K562 (cell line): Measurements from ENCODE around the gene AHI1. TPM values are rescaled to one million over a fixed set of nuclear protein-coding genes. Genes with fewer than 3 reads are reported as not detected.

Source experiments
- ATAC-seq: fragments of 200-7000 bp; cut with Tn5 transposase; 3 replicates; pipeline ENCODE4 v1.9.1; 2020; ENCODE audit warnings: moderate library complexity
- BruUV-seq: library from RNA; stranded (reverse); fragments of 400-500 nt; replicated peaks from 2 replicates; lab custom pipeline; 2021; lab: Mats Ljungman, UMichigan
- CTCF ChIA-PET: fragments of 300-600 bp; formaldehyde crosslinking; extraction: SDS; loops from one replicate; lab custom pipeline; 2021; ENCODE audit warnings: low intra/inter-chr PET ratio; lab: Yijun Ruan, JAX
- POLR2A ChIA-PET: fragments of 300-600, 350-650 bp; sonication (Branson Sonifier 250); formaldehyde crosslinking; extraction: SDS; loops from one replicate; lab custom pipeline; 2021; ENCODE audit warnings: antibody characterized with exemption, inconsistent platforms; lab: Yijun Ruan, JAX
- DNase-seq, 4 experiments: peaks; one replicate each; pipeline versions ENCODE4 v3.0.0 to v3.0.0-alpha.2; 2011 to 2018; ENCODE audit warnings: low spot score in 3 of 4, mixed read lengths in 3 of 4; ENCODE audit errors: extremely low read depth in 1 of 4
- FAIRE-seq: peaks from 2 replicates; lab custom pipeline; 2011; peaks lifted over from hg19 to GRCh38; lab: Jason Lieb, UNC
- H2AFZ ChIP-seq: 2 replicates; pipeline ENCODE4 v1.6.0; 2011; ENCODE audit warnings: low read depth, low read length, control low read depth, inconsistent platforms
- H3K27ac ChIP-seq: fragments of 200-600 bp; 3 replicates; pipeline ENCODE4 v1.8.0; 2011; ENCODE audit warnings: low read depth, mild to moderate bottlenecking, control low read depth, inconsistent platforms, low read length, moderate library complexity, mixed read lengths; ENCODE audit errors: extremely low read depth
- H3K27me3 ChIP-seq, 2 experiments: fragments of 300-600 bp in 1 of 2; 2 replicates in 1 of 2; 3 replicates in 1 of 2; pipeline versions ENCODE4 v1.6.0 to v1.8.0; 2011; ENCODE audit warnings: inconsistent platforms in 2 of 2, low read length in 2 of 2, mild to moderate bottlenecking in 1 of 2, mixed read lengths in 1 of 2, moderate library complexity in 1 of 2; ENCODE audit not compliant: control insufficient read depth in 2 of 2, insufficient read depth in 2 of 2
- H3K36me3 ChIP-seq: fragments of 300-600 bp; 3 replicates; pipeline ENCODE4 v1.8.0; 2011; ENCODE audit warnings: mild to moderate bottlenecking, low read length, inconsistent platforms; ENCODE audit not compliant: control insufficient read depth, insufficient read depth
- H3K4me1 ChIP-seq, 2 experiments: fragments of 200-600 bp in 1 of 2; replicated peaks in 1 of 2; 2 replicates in 1 of 2; 3 replicates in 1 of 2; pipeline versions ENCODE4 v1.5.1 to v1.8.0; 2011; ENCODE audit warnings: inconsistent platforms in 2 of 2, low read length in 2 of 2, mild to moderate bottlenecking in 1 of 2, mixed read lengths in 1 of 2, moderate library complexity in 1 of 2; ENCODE audit not compliant: control insufficient read depth in 2 of 2, insufficient read depth in 2 of 2
- H3K4me2 ChIP-seq: 2 replicates; pipeline ENCODE4 v1.6.1; 2011; ENCODE audit warnings: low read length, control low read depth, inconsistent platforms, mixed read lengths; ENCODE audit not compliant: insufficient read depth
- H3K4me3 ChIP-seq: fragments of 200-600 bp; sonication (generic), shearing (Covaris generic); 2 replicates; pipeline ENCODE4 v1.5.1; 2016; ENCODE audit warnings: control low read depth, inconsistent platforms
- H3K79me2 ChIP-seq: fragments of 200-600 bp; 3 replicates; pipeline ENCODE4 v1.8.0; 2011; ENCODE audit warnings: low read length, inconsistent platforms; ENCODE audit not compliant: control insufficient read depth, insufficient read depth
- H3K9ac ChIP-seq, 2 experiments: 2 replicates each; pipeline versions ENCODE4 v1.6.0 to v1.6.1; 2011; ENCODE audit warnings: low read depth in 2 of 2, low read length in 2 of 2, control low read depth in 1 of 2, inconsistent platforms in 1 of 2, mild to moderate bottlenecking in 1 of 2, mixed read lengths in 1 of 2; ENCODE audit not compliant: insufficient read depth in 1 of 2
- H3K9me1 ChIP-seq: one replicate; pipeline ENCODE4 v1.6.0; 2011; ENCODE audit warnings: inconsistent platforms, mild to moderate bottlenecking, low read length, moderate library complexity; ENCODE audit not compliant: control insufficient read depth, insufficient read depth
- H3K9me3 ChIP-seq: replicated peaks from 2 replicates; pipeline ENCODE4 v1.5.1; 2011; ENCODE audit warnings: low read depth, low read length, inconsistent platforms; ENCODE audit not compliant: control insufficient read depth, insufficient read depth
- H4K20me1 ChIP-seq: replicated peaks from 2 replicates; pipeline ENCODE4 v1.6.1; 2011; ENCODE audit warnings: low read length, inconsistent platforms, mixed read lengths; ENCODE audit not compliant: control insufficient read depth, insufficient read depth
- ADNP ChIP-seq: fragments of 200-800 bp; sonication (Bioruptor generic); IDR thresholded peaks from 2 replicates; pipeline ENCODE4 v1.6.1; 2016; ENCODE audit warnings: missing genetic modification characterization, missing compliant biosample characterization
- EZH2 ChIP-seq: IDR thresholded peaks from 2 replicates; pipeline ENCODE4 v1.6.1; 2012; ENCODE audit warnings: low read depth, mild to moderate bottlenecking, inconsistent platforms, low read length, borderline replicate concordance
- NELFE ChIP-seq: IDR thresholded peaks from 2 replicates; pipeline ENCODE4 v1.6.1; 2011; ENCODE audit warnings: mild to moderate bottlenecking; ENCODE audit not compliant: insufficient read depth, insufficient read length
- NFATC3 ChIP-seq: fragments of 450-650 bp; IDR thresholded peaks from 2 replicates; pipeline ENCODE4 v1.6.1; 2017; ENCODE audit warnings: mild to moderate bottlenecking
- TEAD4 ChIP-seq, 2 experiments: sonication (generic) in 1 of 2; formaldehyde crosslinking in 1 of 2; IDR thresholded peaks; 2 replicates each; pipeline versions ENCODE4 v1.6.1 to v1.8.0; 2012 to 2022; ENCODE audit warnings: borderline replicate concordance in 1 of 2, inconsistent platforms in 1 of 2, low read length in 1 of 2, mild to moderate bottlenecking in 1 of 2, missing genetic modification reagents in 1 of 2
- ZNF311 ChIP-seq: fragments of 250-450 bp; sonication (Bioruptor Pico); IDR thresholded peaks from 2 replicates; pipeline ENCODE4 v1.4.0; 2020; ENCODE audit warnings: mild to moderate bottlenecking, moderate library complexity
- WGBS: fragments of 100-300 bp; shearing (Covaris generic); methylation state at CpG from one replicate; pipeline ENCODE4 v1.1.6; 2016; ENCODE audit warnings: low coverage, mixed read lengths; ENCODE audit not compliant: insufficient coverage; ENCODE audit errors: missing lambda C conversion rate; 5-methylcytosine and 5-hydroxymethylcytosine counted together
- in situ Hi-C: fragments of 300-500 bp; cut with MboI; formaldehyde crosslinking; loops from 4 replicates; pipeline ENCODE4 v1.15.0; 2018; ENCODE audit warnings: inconsistent platforms, mixed read lengths
- intact Hi-C: fragments of 100-400 bp; cut with micrococcal nuclease; formaldehyde crosslinking; loops from 2 replicates; pipeline ENCODE4 v1.14.2; 2022
- polyA plus RNA-seq, 8 experiments: library from polyadenylated mRNA; depleted of rRNA in 4 of 8; stranded (reverse) in 5 of 8; unstranded in 3 of 8; fragments of >200 nt; fragmentation: Nextera tagmentation in 2 of 8; fragmentation: Illumina TruSeq in 1 of 8; extraction: Ambion mirVana in 2 of 8; extraction: Trizol in 1 of 8; gene quantifications; 2 replicates each; pipeline versions ENCODE4 v1.2.1 to v1.2.3, GENCODE V29; 2011 to 2014; ENCODE audit warnings: inconsistent platforms in 1 of 8, missing spikeins in 1 of 8
- total RNA-seq, 7 experiments: library from RNA; depleted of rRNA in 6 of 7; stranded (reverse); fragments of >200 nt in 6 of 7; fragmentation: Illumina TruSeq in 2 of 7; extraction: Trizol in 2 of 7; gene quantifications; 2 replicates each; pipeline versions ENCODE4 v1.2.1 to v1.2.3, GENCODE V29; 2011 to 2021; ENCODE audit warnings: low replicate concordance in 1 of 7
- TF ChIP-seq, protein P1 (sequence below): fragments of 450-650 bp; formaldehyde crosslinking; IDR thresholded peaks from 2 replicates; pipeline ENCODE4 v1.4.0; 2020; ENCODE audit warnings: mild to moderate bottlenecking, mixed read lengths

Gene AHI1
- total and polyA plus RNA-seq, 9 of the 15 experiments (the other 6 are each of a cell fraction or from before 2014, with no cell fraction given), result 24.7 to 54.9 (median 32.2) TPM

GRCh38 chr6:135527116-135527959 is 29.8 kb upstream of the AHI1 start:
- no peak overlapping the region for H3K4me2 ChIP-seq
- BruUV-seq, result no TSS peak
- DNase-seq (no peak), FAIRE-seq (no peak)
- H3K79me2 ChIP-seq, result no peaks in the 10 kb centered on the region
- no peaks in the 10 kb centered on the region for H4K20me1 ChIP-seq
- no peaks in the 10 kb centered on the region for H3K9me1 ChIP-seq
- POLR2A ChIA-PET, result no interaction called here
- H3K4me3 ChIP-seq, result no peak overlapping the region
- no peak overlapping the region for H3K9ac ChIP-seq
- WGBS, result 25% methylated on average over 6 of the region's 6 CpGs
- no peaks in the 10 kb centered on the region for H3K36me3 ChIP-seq
- H3K27me3 ChIP-seq, result no peaks in the 10 kb centered on the region
- TF ChIP-seq NFATC3 (no peak), ADNP (tag) (no peak), NELFE (no peak)
- TF ChIP-seq, all 486 proteins: peak for 0
- no peak overlapping the region for H3K27ac ChIP-seq
- CTCF ChIA-PET, result no interaction called here
- intact Hi-C loops, result no loop called here
- in situ Hi-C loops, result no loop called here
- H2AFZ ChIP-seq, result no peak overlapping the region
- no peaks in the 10 kb centered on the region for H3K9me3 ChIP-seq
- H3K4me1 ChIP-seq, result peaks cover 0 to 9% of the 10 kb centered on the region in 2 experiments; a peak in 3 of 5 replicates
- ATAC-seq, result no peak

DNA sequence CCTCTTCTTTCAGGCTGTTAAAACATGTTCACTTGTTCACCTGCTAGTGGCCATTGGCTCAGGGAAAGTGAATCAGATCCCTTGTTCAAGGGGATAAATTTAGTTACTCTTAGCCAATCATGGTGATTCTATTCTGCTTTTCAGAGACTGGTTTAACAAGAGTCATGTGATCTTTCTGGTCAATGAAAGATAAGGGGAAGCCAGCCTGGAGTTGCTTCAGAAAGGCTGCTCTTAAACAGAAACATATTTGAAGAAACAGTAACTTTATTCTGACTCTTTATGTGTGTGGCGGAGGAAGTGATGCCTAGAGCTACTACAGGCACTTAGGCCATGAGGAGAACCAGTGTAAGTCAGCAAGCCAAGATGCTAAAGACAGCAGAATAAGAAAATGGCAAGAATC is 28.1 kb upstream of the AHI1 start:
- no TSS peak for BruUV-seq
- no peak overlapping the region for H3K4me2 ChIP-seq
- H2AFZ ChIP-seq, result peak overlapping the region; percentile 47; the same call in 1 of the 2 replicates
- peak in 2 of 4 experiments; percentile 23 to 30 for DNase-seq
- no peaks in the 10 kb centered on the region for H3K79me2 ChIP-seq
- no peaks in the 10 kb centered on the region for H3K36me3 ChIP-seq
- POLR2A ChIA-PET, result interaction anchor here (0.7 to 1.1 kb wide), 3 partner anchors 9 to 451 kb away, joined by 3 to 4 read pairs (median 3); no protein-coding TSS in a partner anchor
- peaks cover 0 to 9% of the 10 kb centered on the region in 2 experiments; a peak in 3 of 5 replicates for H3K4me1 ChIP-seq
- ATAC-seq, result peak; percentile 66
- in situ Hi-C loops (no loop called here), intact Hi-C loops (no loop called here)
- H3K9ac ChIP-seq, result no peak overlapping the region
- 25% methylated on average over 1 of the region's 1 CpG for WGBS
- CTCF ChIA-PET, result no interaction called here
- H3K9me1 ChIP-seq, result no peaks in the 10 kb centered on the region
- H3K27me3 ChIP-seq, result no peaks in the 10 kb centered on the region
- H3K27ac ChIP-seq, result no peak overlapping the region
- no peak overlapping the region for H3K4me3 ChIP-seq
- no peaks in the 10 kb centered on the region for H4K20me1 ChIP-seq
- H3K9me3 ChIP-seq, result no peaks in the 10 kb centered on the region
- FAIRE-seq, result peak; percentile 19
- TF ChIP-seq EZH2 (no peak), ZNF311 (CRISPR knock-in tag) (no peak), TEAD4 (IDR thresholded peaks at IDR 0.05; ENCODE audit: low read length) (peak; percentile 12; the same call in 1 of the 2 replicates), TEAD4 (CRISPR knock-in tag; IDR thresholded peaks at IDR 0.05; ENCODE audit: borderline replicate concordance) (no peak)
- TF ChIP-seq, protein P1, sequence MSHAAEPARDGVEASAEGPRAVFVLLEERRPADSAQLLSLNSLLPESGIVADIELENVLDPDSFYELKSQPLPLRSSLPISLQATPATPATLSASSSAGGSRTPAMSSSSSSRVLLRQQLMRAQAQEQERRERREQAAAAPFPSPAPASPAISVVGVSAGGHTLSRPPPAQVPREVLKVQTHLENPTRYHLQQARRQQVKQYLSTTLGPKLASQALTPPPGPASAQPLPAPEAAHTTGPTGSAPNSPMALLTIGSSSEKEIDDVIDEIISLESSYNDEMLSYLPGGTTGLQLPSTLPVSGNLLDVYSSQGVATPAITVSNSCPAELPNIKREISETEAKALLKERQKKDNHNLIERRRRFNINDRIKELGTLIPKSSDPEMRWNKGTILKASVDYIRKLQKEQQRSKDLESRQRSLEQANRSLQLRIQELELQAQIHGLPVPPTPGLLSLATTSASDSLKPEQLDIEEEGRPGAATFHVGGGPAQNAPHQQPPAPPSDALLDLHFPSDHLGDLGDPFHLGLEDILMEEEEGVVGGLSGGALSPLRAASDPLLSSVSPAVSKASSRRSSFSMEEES (CRISPR knock-in tag), result peak; percentile 97
